GM18508 (cell line): ENCODE data around the gene FAM20B.
"Not testable (repeated sequence)": the region's sequence is repeated elsewhere in the genome, so short reads cannot be mapped to it uniquely, and the experiment has no call there.

ENCODE experiments used
- ATAC-seq: cut with Tn5 transposase; IDR thresholded peaks from one replicate; pipeline ENCODE4 v1.9.1; 2021; ENCODE audit warnings: moderate number of reproducible peaks; ENCODE audit not compliant: insufficient read depth, unreplicated experiment

FAM20B gene

GRCh38 chr1:179021873-179022272 lies 3.8 kb upstream of the FAM20B start:
- ATAC-seq = no peak

DNA sequence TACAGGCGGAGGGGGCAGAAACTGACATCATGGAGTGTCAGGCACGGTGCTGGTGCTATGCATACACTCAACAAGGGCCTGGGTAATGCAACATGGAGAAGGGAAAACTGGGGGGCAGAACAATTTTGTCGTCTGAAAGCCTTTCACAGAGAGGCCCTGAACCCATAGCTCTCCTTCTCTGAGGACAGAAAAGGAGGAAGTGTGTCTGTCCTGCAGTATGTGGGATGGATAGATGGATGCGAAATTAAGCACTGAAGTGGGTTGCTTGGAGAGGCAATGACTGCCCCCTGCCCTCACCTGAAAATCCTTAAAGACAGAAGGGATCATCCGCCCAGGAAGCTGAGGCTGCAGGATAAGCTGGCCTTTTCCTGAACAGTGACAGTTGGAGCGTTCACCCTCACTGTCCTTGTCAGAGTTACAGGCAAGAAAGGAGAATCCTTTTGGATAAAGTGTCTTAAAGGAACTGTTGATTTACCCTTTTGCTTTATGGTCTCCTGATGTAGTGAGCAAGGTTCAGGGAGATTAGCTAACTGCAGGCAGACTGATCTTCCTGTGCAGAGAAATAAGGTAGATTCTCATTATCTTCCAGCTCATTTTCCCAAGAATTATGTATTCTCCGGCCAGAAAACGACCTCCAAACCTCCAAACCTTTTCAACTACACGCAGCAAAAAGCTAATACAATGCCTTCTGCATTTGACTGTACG lies 1.6 kb upstream of the FAM20B start:
- no peak for ATAC-seq

GRCh38 chr1:179025975-179026812 lies 500 bp downstream of the FAM20B start:
- peak; percentile 34 for ATAC-seq

DNA sequence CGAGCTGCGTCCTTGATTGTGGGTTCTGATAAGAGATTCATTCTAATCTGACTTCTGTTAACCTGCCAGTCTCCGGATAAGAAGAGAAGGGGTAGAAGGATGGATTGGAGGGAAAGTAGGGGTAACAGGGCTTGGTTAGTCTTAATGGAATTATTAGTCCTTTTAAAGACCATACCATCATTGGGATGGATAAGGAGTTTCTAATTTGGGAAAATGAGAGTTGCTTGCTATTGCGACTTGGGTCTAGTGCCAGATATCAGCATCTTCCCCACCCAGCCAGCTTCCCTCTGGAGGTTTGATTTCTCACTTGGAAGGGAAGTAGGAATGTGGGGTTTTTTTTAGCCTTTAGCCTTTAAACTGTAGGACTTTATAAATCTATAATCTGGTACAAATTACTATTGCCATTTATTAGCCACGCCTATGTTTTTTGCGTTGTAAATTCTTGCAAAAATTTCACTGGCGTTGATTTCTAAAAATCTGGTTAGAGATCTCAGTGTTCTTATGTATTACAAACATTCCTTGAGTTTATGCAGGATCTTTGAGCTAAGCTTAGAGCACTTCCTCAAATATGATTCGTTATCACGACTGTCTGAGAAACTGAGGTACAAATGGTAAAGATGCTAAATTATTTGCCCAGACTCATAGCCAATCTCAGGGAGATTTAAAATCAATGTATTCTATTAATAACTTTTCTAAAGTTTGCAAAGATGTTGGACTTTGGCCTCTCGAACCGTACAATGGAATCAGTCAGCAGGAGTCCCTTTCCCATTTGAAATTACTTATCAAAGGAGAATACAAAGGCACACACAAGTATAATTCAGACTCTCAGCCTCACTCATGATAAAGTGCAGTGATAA lies 1.3 kb downstream of the FAM20B start:
- ATAC-seq = no peak

GRCh38 chr1:179029321-179029759 lies 3.6 kb downstream of the FAM20B start:
- no peak for ATAC-seq

- no peak for ATAC-seq
Measured at GRCh38 chr1:179030130-179030529, 4.4 kb downstream of the FAM20B start.

- no peak for ATAC-seq
Measured at GRCh38 chr1:179030683-179031082, 5.0 kb downstream of the FAM20B start.

DNA sequence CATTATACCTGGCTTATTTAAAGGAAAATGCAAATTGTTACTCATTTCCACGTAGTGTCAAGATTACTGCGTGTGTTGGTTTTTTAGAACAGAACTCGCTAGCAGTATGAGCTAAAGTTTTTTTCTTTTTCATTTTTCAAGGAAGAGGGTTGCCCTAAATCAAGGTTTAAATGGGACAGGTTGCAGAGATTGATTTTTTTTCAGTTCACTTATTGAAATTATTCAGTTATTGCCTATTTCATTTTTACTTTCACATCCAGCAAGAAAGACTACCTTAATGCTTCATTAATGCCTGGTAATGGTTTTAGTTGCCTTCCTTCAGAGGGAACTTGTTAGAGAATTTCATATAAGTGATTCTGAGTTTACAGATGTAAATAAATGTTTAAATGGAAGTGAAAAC lies 5.6 kb downstream of the FAM20B start:
- ATAC-seq = no peak

GRCh38 chr1:179031855-179032513 lies 6.3 kb downstream of the FAM20B start:
- ATAC-seq = no peak

DNA sequence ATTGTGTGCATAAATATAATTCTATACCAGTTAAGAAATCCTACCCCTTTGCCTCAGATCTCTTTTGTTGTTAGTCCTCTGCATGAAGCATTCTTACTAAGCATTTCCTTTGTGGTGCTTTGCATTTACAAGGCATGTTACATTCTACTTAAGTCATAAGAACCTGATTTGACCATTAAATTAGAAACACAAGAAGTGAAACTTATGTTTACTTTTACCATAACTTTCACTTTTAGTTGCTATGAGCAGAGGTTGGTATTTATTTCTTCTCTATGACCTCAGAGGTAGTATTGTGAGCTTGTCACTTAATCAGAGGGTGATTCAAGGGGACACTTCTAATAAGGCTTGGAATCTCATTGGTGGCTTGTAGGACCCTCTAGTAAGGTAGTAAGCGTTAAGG lies 9.0 kb downstream of the FAM20B start:
- peak; percentile 83 for ATAC-seq

GRCh38 chr1:179036844-179037465 lies 11.3 kb downstream of the FAM20B start:
- no peak for ATAC-seq

- no peak for ATAC-seq
Measured at GRCh38 chr1:179038528-179039281, 13.0 kb downstream of the FAM20B start.

DNA sequence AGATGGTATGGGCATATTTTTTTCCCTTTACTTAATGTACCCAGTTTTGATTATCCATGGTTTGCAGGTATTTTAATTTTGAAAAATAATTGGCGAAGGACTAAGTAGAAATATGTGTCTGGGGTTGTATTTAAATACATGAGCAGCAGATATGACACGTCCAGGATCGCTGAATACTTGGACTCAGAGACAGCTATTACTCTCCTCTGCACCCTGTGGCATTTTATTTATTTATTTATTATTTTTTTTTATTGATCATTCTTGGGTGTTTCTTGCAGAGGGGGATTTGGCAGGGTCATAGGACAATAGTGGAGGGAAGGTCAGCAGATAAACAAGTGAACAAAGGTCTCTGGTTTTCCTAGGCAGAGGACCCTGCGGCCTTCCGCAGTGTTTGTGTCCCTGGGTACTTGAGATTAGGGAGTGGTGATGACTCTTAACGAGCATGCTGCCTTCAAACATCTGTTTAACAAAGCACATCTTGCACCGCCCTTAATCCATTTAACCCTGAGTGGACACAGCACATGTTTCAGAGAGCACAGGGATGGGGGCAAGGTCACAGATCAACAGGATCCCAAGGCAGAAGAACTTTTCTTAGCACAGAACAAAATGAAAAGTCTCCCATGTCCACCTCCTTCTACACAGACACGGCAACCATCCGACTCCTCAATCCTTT lies 13.9 kb downstream of the FAM20B start:
- ATAC-seq = not testable (repeated sequence)

DNA sequence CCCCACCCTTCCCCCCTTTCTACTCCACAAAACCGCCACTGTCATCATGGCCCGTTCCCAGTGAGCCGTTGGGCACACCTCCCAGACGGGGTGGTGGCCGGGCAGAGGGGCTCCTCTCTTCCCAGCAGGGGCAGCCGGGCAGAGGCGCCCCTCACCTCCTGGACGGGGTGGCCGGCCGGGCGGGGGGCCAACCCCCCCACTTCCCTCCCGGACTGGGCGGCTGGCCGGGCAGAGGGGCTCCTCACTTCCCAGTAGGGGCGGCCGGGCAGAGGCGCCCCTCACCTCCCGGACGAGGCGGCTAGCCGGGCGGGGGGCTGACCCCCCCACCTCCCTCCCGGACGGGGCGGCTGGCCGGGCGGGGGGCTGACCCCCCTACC lies 14.5 kb downstream of the FAM20B start:
- ATAC-seq = not testable (repeated sequence)

GRCh38 chr1:179042087-179042486 lies 16.4 kb downstream of the FAM20B start:
- ATAC-seq = no peak

DNA sequence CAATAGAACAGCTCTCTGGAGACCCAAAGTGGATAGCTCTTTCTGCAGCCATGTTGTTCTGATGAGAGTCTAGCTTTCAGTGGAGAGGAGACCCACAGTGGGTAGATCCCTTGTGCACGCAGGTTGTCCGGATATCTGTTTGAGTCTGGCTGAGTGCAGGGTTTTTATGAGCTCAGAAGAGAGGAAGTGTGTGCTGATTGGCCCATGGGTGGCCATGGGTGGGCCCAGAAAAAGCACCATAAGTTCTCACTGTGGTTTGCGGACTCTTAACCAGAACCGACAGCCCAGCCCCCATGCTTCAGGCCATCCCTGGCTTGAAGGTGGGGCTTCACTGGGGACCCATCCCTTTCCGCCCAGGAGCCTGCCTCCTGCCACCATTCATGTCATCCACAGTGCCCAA lies 17.0 kb downstream of the FAM20B start:
- ATAC-seq = no peak

DNA sequence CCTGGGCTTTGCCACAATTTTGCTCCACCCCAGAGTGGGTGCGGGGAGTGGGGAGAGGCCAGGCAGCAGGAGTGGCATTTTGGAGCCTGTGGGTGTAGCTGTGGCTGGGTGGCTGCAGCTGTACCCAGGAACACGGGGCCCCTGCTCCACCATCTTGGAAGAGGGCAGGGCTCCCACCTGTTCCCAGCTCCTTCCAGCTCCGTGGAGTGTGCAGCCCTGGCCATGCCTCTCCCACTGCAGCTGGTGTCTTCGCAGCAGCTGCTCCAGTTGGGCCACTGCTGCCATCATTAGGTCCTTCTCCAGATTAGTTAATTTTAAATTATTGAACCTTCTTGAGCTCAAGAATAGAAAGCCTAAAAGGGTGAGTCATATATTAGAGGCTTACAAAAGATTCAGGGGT lies 17.6 kb downstream of the FAM20B start:
- no peak for ATAC-seq

DNA sequence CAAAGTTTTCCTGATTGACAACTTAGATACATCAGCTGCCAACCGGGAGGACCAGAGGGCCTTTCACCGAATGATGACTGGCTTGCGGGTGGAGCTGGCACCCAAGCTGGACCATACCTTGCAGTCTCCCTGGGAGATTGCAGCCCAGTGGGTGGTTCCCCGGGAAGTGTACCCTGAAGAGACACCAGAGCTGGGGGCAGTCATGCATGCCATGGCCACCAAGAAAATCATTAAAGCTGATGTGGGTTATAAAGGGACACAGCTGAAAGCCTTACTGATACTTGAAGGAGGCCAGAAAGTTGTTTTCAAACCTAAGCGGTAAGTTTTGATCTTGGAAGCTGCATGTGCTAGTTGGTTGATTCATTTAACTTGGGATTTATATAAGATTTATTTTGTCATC lies 18.2 kb downstream of the FAM20B start:
- ATAC-seq = no peak
